SU-DHL-6 (cell line): Measurements from ENCODE around the gene PTPRK.

Source experiments
- H2AFZ ChIP-seq: fragments of 200-600 bp; sonication (generic); 2 replicates; pipeline ENCODE4 v1.6.1; 2014; ENCODE audit warnings: low read depth, mild to moderate bottlenecking, moderate library complexity, mixed read lengths, antibody characterized with exemption, low read length; ENCODE audit not compliant: severe bottlenecking
- H3F3A ChIP-seq: fragments of 200-600 bp; shearing (Covaris generic); 2 replicates; pipeline ENCODE4 v1.6.0; 2016; ENCODE audit warnings: antibody characterized with exemption, mild to moderate bottlenecking; ENCODE audit not compliant: insufficient read depth
- H3K27ac ChIP-seq: fragments of 200-600 bp; sonication (generic); 2 replicates; pipeline ENCODE4 v1.5.1; 2016; ENCODE audit warnings: low read depth, mild to moderate bottlenecking, low read length, moderate library complexity, mixed read lengths
- H3K27me3 ChIP-seq: fragments of 200-600 bp; sonication (generic), shearing (Covaris generic); 2 replicates; pipeline ENCODE4 v1.6.0; 2014; ENCODE audit warnings: mild to moderate bottlenecking, low read length
- H3K36me3 ChIP-seq: fragments of 200-600 bp; sonication (generic); 2 replicates; pipeline ENCODE4 v1.6.1; 2014; ENCODE audit warnings: mild to moderate bottlenecking, low read length, mixed read lengths
- H3K4me2 ChIP-seq: fragments of 300-600, 200-600 bp; shearing (Covaris generic), sonication (generic); 2 replicates; pipeline ENCODE4 v1.6.0; 2014; ENCODE audit warnings: low read length, low read depth, mild to moderate bottlenecking; ENCODE audit not compliant: poor library complexity, severe bottlenecking
- H3K4me3 ChIP-seq: fragments of 200-600 bp; sonication (generic); 2 replicates; pipeline ENCODE4 v1.5.1; 2014; ENCODE audit warnings: antibody characterized with exemption, low read length, mild to moderate bottlenecking, mixed read lengths; ENCODE audit not compliant: insufficient read depth, poor library complexity, severe bottlenecking
- H3K79me2 ChIP-seq: fragments of 200-600 bp; sonication (generic); 2 replicates; pipeline ENCODE4 v1.6.1; 2014; ENCODE audit warnings: mild to moderate bottlenecking, low read length, moderate library complexity; ENCODE audit not compliant: insufficient read depth
- H3K9ac ChIP-seq: fragments of 200-600 bp; sonication (generic); 2 replicates; pipeline ENCODE4 v1.7.0; 2014; ENCODE audit warnings: mild to moderate bottlenecking, low read length
- H3K9me2 ChIP-seq: fragments of 200-600 bp; sonication (generic); replicated peaks from 2 replicates; pipeline ENCODE4 v1.6.1; 2014; ENCODE audit warnings: low read length; ENCODE audit not compliant: insufficient read depth
- H3K9me3 ChIP-seq: fragments of 200-600 bp; sonication (generic); 2 replicates; pipeline ENCODE4 v1.6.1; 2014; ENCODE audit warnings: low read length, mixed read lengths; ENCODE audit not compliant: insufficient read depth
- H4K20me1 ChIP-seq: fragments of 200-600 bp; sonication (generic); 2 replicates; pipeline ENCODE4 v1.6.1; 2014; ENCODE audit warnings: low read depth, mild to moderate bottlenecking, antibody characterized with exemption, low read length, moderate library complexity, mixed read lengths
- EZH2phosphoT487 ChIP-seq: fragments of 200-600 bp; sonication (generic), shearing (Covaris generic); conservative IDR thresholded peaks from 2 replicates; pipeline ENCODE4 v1.6.1; 2018; ENCODE audit warnings: mild to moderate bottlenecking, antibody characterized with exemption, low read length, moderate library complexity, mixed read lengths
- TF ChIP-seq, protein P1 (sequence below): fragments of 200-600 bp; sonication (generic); IDR thresholded peaks from one replicate; pipeline ENCODE4 v1.5.1; 2017; ENCODE audit warnings: antibody characterized with exemption, mild to moderate bottlenecking, low read length, moderate library complexity; ENCODE audit not compliant: insufficient read depth, poor library complexity, severe bottlenecking

The PTPRK gene

DNA sequence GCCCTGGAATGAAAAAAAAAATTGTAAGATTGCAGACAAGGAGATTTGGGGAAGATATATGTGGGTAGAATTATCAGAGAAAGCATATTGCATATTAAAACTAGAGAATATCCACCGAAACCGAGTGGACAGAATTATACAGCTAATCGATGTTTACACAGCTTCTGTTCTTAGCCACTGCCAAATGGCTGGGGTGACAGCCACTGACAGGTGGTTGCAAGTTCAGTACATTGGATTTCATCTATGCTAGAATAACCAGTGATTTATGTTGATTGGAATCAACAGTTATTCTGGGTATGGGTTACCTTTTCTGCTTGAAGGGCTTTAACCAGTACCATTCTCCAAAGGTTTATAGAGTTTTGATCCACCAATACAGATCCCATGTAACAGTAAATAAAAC is 571.1 kb downstream of the PTPRK start:
- Histone ChIP-seq H4K20me1 (no peaks in the 10 kb centered on the region), H3K4me2 (no peak overlapping the region), H3K27ac (no peak overlapping the region), H3K9me2 (no peaks in the 10 kb centered on the region), H3K4me3 (no peak overlapping the region), H3K36me3 (no peaks in the 10 kb centered on the region), H3K9ac (no peak overlapping the region), H3K9me3 (no peaks in the 10 kb centered on the region), H3F3A (no peaks in the 10 kb centered on the region), H2AFZ (no peak overlapping the region), H3K27me3 (no peaks in the 10 kb centered on the region), H3K79me2 (no peaks in the 10 kb centered on the region)
- no peak for TF ChIP-seq EZH2phosphoT487
- TF ChIP-seq, protein P1, sequence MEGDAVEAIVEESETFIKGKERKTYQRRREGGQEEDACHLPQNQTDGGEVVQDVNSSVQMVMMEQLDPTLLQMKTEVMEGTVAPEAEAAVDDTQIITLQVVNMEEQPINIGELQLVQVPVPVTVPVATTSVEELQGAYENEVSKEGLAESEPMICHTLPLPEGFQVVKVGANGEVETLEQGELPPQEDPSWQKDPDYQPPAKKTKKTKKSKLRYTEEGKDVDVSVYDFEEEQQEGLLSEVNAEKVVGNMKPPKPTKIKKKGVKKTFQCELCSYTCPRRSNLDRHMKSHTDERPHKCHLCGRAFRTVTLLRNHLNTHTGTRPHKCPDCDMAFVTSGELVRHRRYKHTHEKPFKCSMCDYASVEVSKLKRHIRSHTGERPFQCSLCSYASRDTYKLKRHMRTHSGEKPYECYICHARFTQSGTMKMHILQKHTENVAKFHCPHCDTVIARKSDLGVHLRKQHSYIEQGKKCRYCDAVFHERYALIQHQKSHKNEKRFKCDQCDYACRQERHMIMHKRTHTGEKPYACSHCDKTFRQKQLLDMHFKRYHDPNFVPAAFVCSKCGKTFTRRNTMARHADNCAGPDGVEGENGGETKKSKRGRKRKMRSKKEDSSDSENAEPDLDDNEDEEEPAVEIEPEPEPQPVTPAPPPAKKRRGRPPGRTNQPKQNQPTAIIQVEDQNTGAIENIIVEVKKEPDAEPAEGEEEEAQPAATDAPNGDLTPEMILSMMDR = no peak

DNA sequence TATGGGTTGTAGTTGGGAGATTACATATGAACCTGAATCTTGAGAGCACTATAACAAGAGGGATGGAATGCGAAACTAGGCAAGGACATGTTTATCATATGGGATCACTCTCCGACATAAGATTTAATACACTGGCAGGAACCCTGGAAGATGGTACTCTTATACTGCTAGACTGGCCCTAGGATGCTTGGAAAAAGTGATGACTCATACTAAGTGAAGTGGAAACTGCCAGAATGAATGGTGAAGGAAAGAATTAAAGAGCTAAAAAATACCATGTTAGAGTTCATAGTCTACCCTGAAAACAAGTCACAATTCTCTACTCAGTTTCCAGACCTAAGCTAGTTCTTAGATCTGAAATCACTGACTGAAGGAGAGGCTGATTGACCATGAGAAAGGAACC is 574.0 kb downstream of the PTPRK start:
- Histone ChIP-seq H3K27me3 (no peaks in the 10 kb centered on the region), H4K20me1 (no peaks in the 10 kb centered on the region), H3K9me3 (no peaks in the 10 kb centered on the region), H3F3A (no peaks in the 10 kb centered on the region), H3K9me2 (no peaks in the 10 kb centered on the region), H3K4me3 (no peak overlapping the region), H2AFZ (no peak overlapping the region), H3K4me2 (no peak overlapping the region), H3K79me2 (no peaks in the 10 kb centered on the region), H3K9ac (no peak overlapping the region), H3K27ac (no peak overlapping the region), H3K36me3 (no peaks in the 10 kb centered on the region)
- no peak for TF ChIP-seq EZH2phosphoT487

DNA sequence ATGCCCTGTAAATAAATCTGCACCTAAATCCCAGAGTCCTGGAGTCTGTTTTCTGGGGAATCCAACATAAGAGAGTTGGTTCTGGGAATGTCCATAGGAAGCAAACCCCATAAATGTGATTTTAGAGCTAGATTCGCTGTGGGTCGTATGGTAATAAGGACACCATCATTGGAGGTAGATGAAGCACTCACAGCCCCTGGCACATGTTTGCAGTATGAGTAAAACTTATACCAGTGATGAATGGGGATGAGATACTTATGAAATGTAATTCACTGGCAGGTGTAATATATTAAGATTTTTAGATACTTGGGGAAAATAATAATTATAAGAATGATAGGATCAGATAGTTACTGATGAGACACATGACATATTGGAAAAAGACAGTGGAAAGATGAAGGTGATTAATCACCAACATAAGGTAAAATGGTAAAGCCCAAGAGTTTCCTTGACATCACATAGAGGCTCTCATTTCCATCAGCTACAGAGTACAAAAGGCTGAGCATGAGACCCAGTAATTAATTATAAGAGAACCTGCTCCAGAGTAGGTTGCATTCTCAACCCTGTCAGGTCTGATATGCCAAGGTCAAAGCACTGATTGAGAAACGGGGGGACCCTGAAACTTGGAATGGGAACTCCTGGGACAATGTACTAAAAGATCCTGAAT is 574.8 kb downstream of the PTPRK start:
- H3K9me2 ChIP-seq = no peaks in the 10 kb centered on the region
- no peaks in the 10 kb centered on the region for H3K27me3 ChIP-seq
- no peak overlapping the region for H2AFZ ChIP-seq
- H4K20me1 ChIP-seq = no peaks in the 10 kb centered on the region
- no peaks in the 10 kb centered on the region for H3F3A ChIP-seq
- no peaks in the 10 kb centered on the region for H3K36me3 ChIP-seq
- no peaks in the 10 kb centered on the region for H3K79me2 ChIP-seq
- no peak overlapping the region for H3K4me2 ChIP-seq
- no peak overlapping the region for H3K27ac ChIP-seq
- H3K4me3 ChIP-seq = no peak overlapping the region
- no peaks in the 10 kb centered on the region for H3K9me3 ChIP-seq
- no peak for TF ChIP-seq EZH2phosphoT487
- TF ChIP-seq, protein P1 = no peak
- no peak overlapping the region for H3K9ac ChIP-seq

DNA sequence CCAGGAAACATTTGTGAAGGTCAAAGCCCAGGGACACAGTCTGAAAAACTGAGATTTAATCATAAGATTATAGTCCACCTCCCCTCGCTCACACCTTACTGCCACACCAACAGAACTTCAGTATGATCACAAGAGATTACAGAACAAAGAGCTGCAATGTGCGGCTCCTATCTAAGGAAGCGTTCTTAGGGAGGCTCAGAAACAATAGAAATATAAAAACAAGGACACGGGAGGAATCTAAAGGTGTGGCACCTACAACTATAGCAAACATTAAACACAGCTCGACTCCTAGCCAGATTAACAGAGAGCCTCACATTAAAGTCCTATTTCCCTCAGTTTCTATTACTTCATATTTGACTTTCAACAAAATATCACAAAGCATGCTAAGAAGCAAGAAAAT is 579.2 kb downstream of the PTPRK start:
- no peak overlapping the region for H3K4me3 ChIP-seq
- H3K9me3 ChIP-seq = no peaks in the 10 kb centered on the region
- TF ChIP-seq EZH2phosphoT487 = no peak
- TF ChIP-seq, protein P1 = no peak
- no peak overlapping the region for H2AFZ ChIP-seq
- H3F3A ChIP-seq = no peaks in the 10 kb centered on the region
- no peaks in the 10 kb centered on the region for H3K79me2 ChIP-seq
- H3K9me2 ChIP-seq = no peaks in the 10 kb centered on the region
- H3K27ac ChIP-seq = no peak overlapping the region
- H3K4me2 ChIP-seq = no peak overlapping the region
- no peaks in the 10 kb centered on the region for H3K27me3 ChIP-seq
- no peaks in the 10 kb centered on the region for H3K36me3 ChIP-seq
- H3K9ac ChIP-seq = no peak overlapping the region
- H4K20me1 ChIP-seq = no peaks in the 10 kb centered on the region
